Measurements from ENCODE around the gene BTN2A1.

The BTN2A1 gene

DNA sequence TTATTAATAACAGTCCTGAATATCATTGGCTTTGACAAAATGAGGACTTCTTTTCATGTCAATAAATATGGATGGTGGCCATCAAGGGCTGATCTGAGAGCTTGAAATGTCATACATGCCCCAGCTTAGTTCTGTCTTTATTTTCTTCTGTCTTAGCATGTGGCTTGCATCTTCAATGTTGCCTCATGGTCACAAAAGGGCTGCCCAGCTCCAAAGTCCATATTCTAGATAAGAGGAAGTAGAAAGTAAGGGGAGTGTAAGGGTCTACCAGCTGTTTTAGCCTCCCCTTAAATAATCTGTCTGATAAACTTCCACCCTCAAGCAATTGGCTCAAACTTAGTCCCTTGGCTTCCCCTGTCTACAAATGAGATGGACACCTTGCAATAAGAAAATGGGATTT lies 14.2 kb downstream of the BTN2A1 start:
- DNase-seq = no peak

GRCh38 chr6:26472549-26473290 lies 15.0 kb downstream of the BTN2A1 start:
- DNase-seq = no peak

- no peak for DNase-seq
These were observed 15.6 kb downstream of the BTN2A1 start for GRCh38 chr6:26473429-26473757.

DNA sequence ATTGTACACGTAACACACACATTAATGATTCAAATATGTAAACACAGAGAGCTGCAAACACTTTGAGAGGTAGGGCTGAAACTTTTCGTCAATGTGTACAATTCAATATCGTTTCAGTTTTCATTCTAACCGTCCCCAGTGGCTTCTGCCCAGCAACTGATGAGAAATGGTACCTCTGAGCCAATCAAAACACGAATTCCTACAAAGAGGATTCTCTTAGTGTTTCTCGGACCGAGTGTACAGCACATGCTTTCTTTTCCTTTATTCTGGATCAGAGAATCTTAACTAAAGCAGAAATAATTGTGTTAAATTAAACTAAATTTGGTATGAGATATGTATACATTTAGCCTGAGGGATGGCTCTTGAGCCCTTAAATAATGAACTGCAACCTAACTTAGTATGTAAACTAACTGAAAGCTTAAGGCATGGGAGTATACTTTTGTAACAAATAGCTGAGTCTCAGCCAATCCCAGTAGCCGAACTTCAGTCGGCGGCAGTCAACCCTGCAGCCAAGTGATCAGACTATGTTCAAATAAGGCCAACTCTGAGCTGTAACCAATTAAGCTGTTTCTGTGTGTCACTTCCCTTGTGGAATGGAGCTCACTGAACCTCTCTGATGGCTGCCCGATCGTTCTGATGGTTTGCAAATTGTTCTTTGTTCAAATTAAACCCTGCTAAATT lies 16.1 kb downstream of the BTN2A1 start:
- no peak for DNase-seq

DNA sequence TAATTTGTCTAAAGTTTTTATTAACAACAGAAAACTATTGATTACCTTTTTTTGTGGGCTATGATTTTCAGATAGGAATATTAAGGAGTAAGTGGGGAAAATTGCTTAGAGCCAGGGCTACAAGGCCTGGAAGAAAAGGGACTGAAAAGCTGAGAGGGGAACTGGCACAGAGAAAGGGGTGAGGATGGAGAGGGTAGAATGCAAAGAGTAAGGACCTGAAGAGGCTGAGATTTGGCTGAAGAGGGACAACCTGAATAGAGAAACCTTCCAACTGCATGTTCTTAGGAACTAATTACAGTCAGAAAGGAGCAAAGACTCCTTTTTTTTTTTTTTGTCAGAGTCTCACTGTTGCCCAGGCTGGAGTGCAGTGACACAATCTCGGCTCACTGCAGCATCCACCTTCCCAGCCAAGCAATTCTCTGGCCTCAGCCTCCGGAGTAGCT lies 16.7 kb downstream of the BTN2A1 start:
- no peak for DNase-seq

- DNase-seq = no peak
These were observed 18.3 kb downstream of the BTN2A1 start for GRCh38 chr6:26475823-26476729.

DNA sequence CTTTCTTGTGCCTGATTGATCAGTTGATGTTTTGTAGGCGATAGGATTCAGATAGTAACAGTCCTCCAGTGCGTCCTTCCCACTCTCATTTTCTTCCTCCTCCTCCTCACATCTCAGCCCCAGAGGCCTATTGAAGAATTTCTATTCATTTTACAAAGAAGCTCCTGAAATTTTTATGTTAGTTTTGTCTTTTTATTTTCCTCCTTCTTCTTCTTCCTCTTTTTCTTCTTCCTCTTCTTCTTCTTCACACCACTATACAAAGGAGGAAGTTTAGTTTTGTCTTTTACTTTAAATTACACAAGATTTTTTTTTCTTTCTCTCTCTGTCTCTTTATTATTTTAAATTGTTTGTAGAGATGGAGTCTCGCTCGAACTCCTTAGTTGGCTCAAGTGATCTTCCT lies 19.1 kb downstream of the BTN2A1 start:
- no peak for DNase-seq

DNA sequence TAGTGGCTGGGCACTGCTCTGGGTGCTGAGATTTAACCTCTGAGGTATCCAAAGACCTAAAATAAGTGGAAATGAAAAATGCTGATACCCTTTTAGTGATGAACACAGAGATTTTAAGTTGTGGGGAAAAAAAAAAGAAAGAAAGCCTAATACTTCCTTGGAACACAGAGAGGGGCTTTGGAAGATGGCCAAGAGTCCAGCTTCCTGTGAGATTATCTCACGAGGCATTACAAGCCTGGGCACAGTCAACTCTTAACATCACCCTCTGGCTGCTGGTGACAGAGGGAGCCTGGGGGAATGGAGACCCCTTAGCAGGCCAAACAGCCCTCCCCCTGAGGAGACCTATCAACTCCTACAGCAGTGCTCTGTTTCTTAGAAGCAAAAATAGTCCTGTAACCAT lies 19.7 kb downstream of the BTN2A1 start:
- no peak for DNase-seq

- DNase-seq = no peak
These were observed 20.6 kb downstream of the BTN2A1 start for GRCh38 chr6:26478100-26478984.

DNA sequence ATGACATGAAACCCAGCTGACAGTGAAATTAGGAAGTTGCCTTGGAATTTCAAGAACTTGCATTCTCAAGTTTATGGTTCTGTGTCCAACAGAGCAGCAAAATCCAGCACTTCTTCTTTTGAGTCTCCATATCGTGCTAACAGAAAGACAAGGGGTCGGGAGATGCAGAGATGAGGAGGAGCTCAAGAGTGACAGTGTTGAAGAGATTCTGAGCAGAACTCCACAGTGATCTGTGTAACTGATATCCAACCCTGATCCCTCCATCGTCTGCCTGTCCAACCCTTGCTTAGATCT lies 21.2 kb downstream of the BTN2A1 start:
- DNase-seq = no peak

DNA sequence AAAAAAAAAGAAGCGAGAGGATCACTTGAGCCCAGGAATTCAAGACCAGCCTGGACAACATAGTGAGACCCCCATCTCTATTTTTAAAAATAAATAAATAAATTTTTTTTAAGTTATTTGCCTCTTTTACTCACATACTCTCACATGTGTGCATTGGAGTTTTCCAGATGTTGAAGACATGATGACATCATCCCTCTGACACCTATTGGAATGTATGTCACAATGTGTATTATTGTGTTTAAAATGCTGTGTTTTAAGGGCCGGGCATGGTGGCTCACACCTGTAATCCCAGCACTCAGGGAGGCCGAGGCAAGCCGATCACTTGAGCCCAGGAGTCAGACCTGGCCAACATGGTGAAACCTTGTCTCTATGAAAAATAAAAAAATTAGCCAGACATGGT lies 24.6 kb downstream of the BTN2A1 start:
- DNase-seq = no peak

- DNase-seq = no peak
These were observed 26.0 kb downstream of the BTN2A1 start for GRCh38 chr6:26483727-26484126.

GRCh38 chr6:26484161-26484560 lies 26.4 kb downstream of the BTN2A1 start:
- no peak for DNase-seq

GRCh38 chr6:26485112-26485780 lies 27.5 kb downstream of the BTN2A1 start:
- DNase-seq = no peak

DNA sequence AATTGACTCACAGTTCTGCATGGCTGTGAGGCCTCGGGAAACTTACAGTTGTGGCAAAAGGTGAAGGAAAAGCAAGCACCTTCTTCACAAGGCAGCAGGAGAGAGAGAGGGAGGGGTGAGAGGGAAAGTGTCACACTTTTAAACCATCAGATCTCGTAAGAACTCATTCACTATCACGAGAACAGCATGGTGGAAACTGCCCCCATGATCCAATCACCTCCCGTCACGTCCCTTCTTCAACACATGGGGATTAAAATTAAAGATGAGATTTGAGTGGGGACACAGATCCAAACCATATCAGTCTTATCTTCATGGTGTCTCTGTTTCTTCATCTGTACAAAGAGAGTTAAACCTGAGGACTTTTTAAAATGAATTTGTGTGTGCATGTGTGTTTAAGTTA lies 28.6 kb downstream of the BTN2A1 start:
- no peak for DNase-seq

- DNase-seq = no peak
These were observed 29.7 kb downstream of the BTN2A1 start for GRCh38 chr6:26487466-26487865.

GRCh38 chr6:26489996-26490964 lies 32.5 kb downstream of the BTN2A1 start:
- no peak for DNase-seq

- DNase-seq = no peak
These were observed 33.8 kb downstream of the BTN2A1 start for GRCh38 chr6:26491604-26492003.

DNA sequence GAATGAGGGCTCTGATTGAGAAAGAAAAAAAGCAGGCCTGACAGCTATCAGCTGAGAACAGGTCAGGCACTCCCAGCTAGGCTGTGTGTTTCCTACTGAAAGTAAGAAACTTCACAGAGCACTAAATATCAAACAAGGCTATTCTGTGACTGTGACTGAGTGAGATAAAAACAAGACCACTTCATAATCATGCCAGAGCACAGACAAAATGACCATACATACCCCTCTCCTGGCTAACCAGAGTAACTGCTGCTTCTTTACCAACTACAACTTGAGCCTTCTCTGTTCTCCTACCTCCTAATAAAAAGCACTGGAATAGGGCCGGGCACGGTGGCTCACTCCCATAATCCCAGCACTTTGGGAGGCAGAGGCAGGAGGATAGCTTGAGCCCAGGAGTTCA lies 35.5 kb downstream of the BTN2A1 start:
- no peak for DNase-seq

GRCh38 chr6:26494117-26494516 lies 36.4 kb downstream of the BTN2A1 start:
- DNase-seq = no peak

GRCh38 chr6:26495281-26495680 lies 37.5 kb downstream of the BTN2A1 start:
- no peak for DNase-seq

Data from cortex of kidney (tissue), 1 donor.